Omental fat pad (tissue), 4 donors: ENCODE results near the gene MYO18A. TPM values are rescaled to one million over a fixed set of nuclear protein-coding genes. Genes with fewer than 3 reads are reported as not detected.

Source experiments
- total RNA-seq, 4 donors: library from RNA; depleted of rRNA; stranded (reverse); fragments of >200 nt; gene quantifications; one replicate each; pipeline ENCODE4 v1.1.0, GENCODE V29; 2016

Gene MYO18A
- total RNA-seq, 4 donors from 2014 or later, result 33.1 to 99.0 (median 50.6) TPM

Other genes with a start within 250 kb of the MYO18A start
- gene PHF12, start 228.9 kb downstream of the MYO18A start, total RNA-seq, result 10 to 100 TPM; 15.6 to 47.1 (median 27.6) TPM
- not detected for gene SEZ6, start 174.4 kb downstream of the MYO18A start, total RNA-seq
- 1 to 10 TPM in 2 of 4 donors, under 1 TPM in 2; 0.82 to 4.9 (median 1.6) TPM for gene PIPOX, start 137.3 kb downstream of the MYO18A start, total RNA-seq
- gene CRYBA1, start 66.5 kb upstream of the MYO18A start, total RNA-seq, result not detected
- gene NUFIP2, start 113.8 kb upstream of the MYO18A start, total RNA-seq, result 10 to 100 TPM; 36.5 to 62.3 (median 44.2) TPM
- 10 to 100 TPM; 60.3 to 84.2 (median 64.3) TPM for gene TAOK1, start 210.0 kb upstream of the MYO18A start, total RNA-seq